HG03342 (cell line): Measurements from ENCODE around the gene TM9SF1.

Experiments used
- ATAC-seq: cut with Tn5 transposase; IDR thresholded peaks from one replicate; pipeline ENCODE4 v1.9.1; 2021; ENCODE audit warnings: mild to moderate bottlenecking, moderate library complexity; ENCODE audit not compliant: unreplicated experiment

TM9SF1 gene

GRCh38 chr14:24156840-24157239, 38.4 kb downstream of the TM9SF1 start:
- no peak for ATAC-seq

GRCh38 chr14:24155100-24155499, 40.1 kb downstream of the TM9SF1 start:
- ATAC-seq, result no peak

GRCh38 chr14:24151404-24152080, 43.7 kb downstream of the TM9SF1 start:
- ATAC-seq, result no peak

- ATAC-seq, result no peak
Measured at GRCh38 chr14:24150993-24151392, 44.2 kb downstream of the TM9SF1 start.

- no peak for ATAC-seq
Measured at GRCh38 chr14:24150567-24150966, 44.7 kb downstream of the TM9SF1 start.

- no peak for ATAC-seq
Measured at GRCh38 chr14:24150061-24150460, 45.2 kb downstream of the TM9SF1 start.

GRCh38 chr14:24149302-24149969, 45.8 kb downstream of the TM9SF1 start:
- no peak for ATAC-seq

GRCh38 chr14:24147761-24148428, 47.3 kb downstream of the TM9SF1 start:
- ATAC-seq, result no peak

GRCh38 chr14:24146978-24147760, 48.1 kb downstream of the TM9SF1 start, which contains the start of gene RNF31:
RNF31 (plus strand) TSS chr14:24147498; CDS start chr14:24147699, 201 bp downstream.
- ATAC-seq, result peak; percentile 80

GRCh38 chr14:24146453-24146977, 48.7 kb downstream of the TM9SF1 start, which contains the start of gene PSME2:
PSME2 (minus strand) TSS chr14:24146610; CDS start chr14:24146581, 29 bp downstream.
- peak; percentile 55 for ATAC-seq

GRCh38 chr14:24145690-24146452, 49.4 kb downstream of the TM9SF1 start:
- ATAC-seq, result no peak

- ATAC-seq, result no peak
Measured at GRCh38 chr14:24145219-24145618, 50.0 kb downstream of the TM9SF1 start.

- ATAC-seq, result no peak
Measured at GRCh38 chr14:24144451-24144850, 50.8 kb downstream of the TM9SF1 start.

- no peak for ATAC-seq
Measured at GRCh38 chr14:24143511-24143910, 51.7 kb downstream of the TM9SF1 start.

GRCh38 chr14:24141097-24141880, 54.0 kb downstream of the TM9SF1 start, which contains the start of gene EMC9:
EMC9 (minus strand) TSS chr14:24141591; CDS start chr14:24141304, 287 bp downstream.
- ATAC-seq, result peak; percentile 82

GRCh38 chr14:24139272-24139934, 55.8 kb downstream of the TM9SF1 start:
- ATAC-seq, result no peak
